Measurements from ENCODE around the gene GRWD1. TPM values are rescaled to one million over a fixed set of nuclear protein-coding genes. Genes with fewer than 3 reads are reported as not detected.
A peak's percentile ranks its signal among the peaks of the same experiment; 100 is the strongest.

The GRWD1 gene
- total RNA-seq, 4 donors from 2014 or later, result 27.8 to 36.0 (median 31.2) TPM

DNA sequence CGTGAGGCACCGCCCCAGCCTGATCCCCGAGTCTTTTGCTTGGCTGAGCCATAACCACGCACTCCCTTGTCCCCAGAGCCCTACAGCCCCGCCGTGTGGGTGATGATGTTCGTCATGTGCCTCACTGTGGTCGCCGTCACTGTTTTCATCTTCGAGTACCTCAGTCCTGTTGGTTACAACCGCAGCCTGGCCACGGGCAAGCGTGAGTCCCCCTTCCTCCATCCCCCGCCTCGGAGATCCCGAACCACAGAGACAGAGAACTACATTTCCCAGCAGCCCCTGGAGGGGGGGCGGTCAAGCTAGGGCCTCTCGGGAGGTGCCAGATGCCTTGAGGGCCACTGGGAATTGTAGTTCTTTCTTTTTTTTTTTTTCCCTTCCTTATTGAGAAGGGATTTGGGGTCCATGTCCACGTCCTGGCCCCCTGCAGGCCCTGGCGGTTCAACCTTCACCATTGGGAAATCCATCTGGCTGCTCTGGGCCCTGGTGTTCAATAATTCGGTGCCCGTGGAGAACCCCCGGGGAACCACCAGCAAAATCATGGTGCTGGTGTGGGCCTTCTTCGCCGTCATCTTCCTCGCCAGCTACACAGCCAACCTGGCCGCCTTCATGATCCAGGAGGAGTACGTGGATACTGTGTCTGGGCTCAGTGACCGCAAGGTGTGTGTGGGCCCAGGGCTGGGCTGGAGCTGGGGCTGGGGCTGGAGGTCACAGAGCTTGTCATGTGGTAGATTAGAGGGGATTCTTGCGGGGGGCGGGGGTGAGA is 26.4 kb upstream of the GRWD1 start:
- Histone ChIP-seq H3K36me3 (no peaks in the 10 kb centered on the region), H3K4me3 (no peak overlapping the region), H3K27me3 (peaks cover 24 to 29% (median 25%) of the 10 kb centered on the region in 3 donors), H3K27ac (no peak overlapping the region), H3K4me1 (peaks cover 0 to 7% of the 10 kb centered on the region in 2 donors), H3K9me3 (no peaks in the 10 kb centered on the region)
- in situ Hi-C loops (cut with MboI; ENCODE audit: low sequenced_read_pairs in 4 of 4) (no loop called here), intact Hi-C loops (cut with DNase I; ENCODE audit: low total_unique reads) (no loop called here)
- TF ChIP-seq CTCF (IDR thresholded peaks at IDR 0.05 in 4 of 5, conservative IDR thresholded peaks at IDR 0.05 in 1 of 5), result no peak
- DNase-seq (peak; percentile 15 to 44), ATAC-seq (no peak)

DNA sequence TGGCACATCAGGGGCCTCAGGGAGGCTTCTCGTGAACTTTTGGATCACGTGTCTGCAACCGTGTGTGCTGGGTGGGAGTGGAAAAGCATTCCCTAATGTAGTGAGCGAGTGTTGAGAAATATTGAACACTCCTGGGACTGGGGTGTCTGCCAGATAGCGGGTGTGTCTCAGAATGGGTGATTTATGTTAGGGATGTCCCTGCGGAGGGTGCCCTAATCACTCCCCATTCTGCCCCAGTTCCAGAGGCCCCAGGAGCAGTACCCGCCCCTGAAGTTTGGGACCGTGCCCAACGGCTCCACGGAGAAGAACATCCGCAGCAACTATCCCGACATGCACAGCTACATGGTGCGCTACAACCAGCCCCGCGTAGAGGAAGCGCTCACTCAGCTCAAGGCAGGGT is 24.2 kb upstream of the GRWD1 start:
- Histone ChIP-seq H3K4me1 (no peaks in the 10 kb centered on the region), H3K27me3 (peaks cover 3 to 7% (median 5%) of the 10 kb centered on the region in 3 donors), H3K9me3 (no peaks in the 10 kb centered on the region), H3K36me3 (no peaks in the 10 kb centered on the region), H3K4me3 (no peak overlapping the region), H3K27ac (no peak overlapping the region)
- TF ChIP-seq CTCF (IDR thresholded peaks at IDR 0.05 in 4 of 5, conservative IDR thresholded peaks at IDR 0.05 in 1 of 5) (no peak), POLR2A (IDR thresholded peaks at IDR 0.05) (no peak)
- DNase-seq (no peak), ATAC-seq (peak in 1 of 2 donors; percentile 30)
- in situ Hi-C loops (cut with MboI; ENCODE audit: low sequenced_read_pairs in 4 of 4), result no loop called here
- intact Hi-C loops (cut with DNase I; ENCODE audit: low total_unique reads), result no loop called here

- Histone ChIP-seq H3K27me3 (no peaks in the 10 kb centered on the region), H3K27ac (no peak overlapping the region), H3K36me3 (no peaks in the 10 kb centered on the region), H3K4me1 (no peaks in the 10 kb centered on the region), H3K4me3 (no peak overlapping the region), H3K9me3 (no peaks in the 10 kb centered on the region)
- in situ Hi-C loops (cut with MboI; ENCODE audit: low sequenced_read_pairs in 4 of 4), result no loop called here
- no peak for TF ChIP-seq CTCF (IDR thresholded peaks at IDR 0.05 in 4 of 5, conservative IDR thresholded peaks at IDR 0.05 in 1 of 5)
- TF ChIP-seq POLR2A (IDR thresholded peaks at IDR 0.05), result no peak
- ATAC-seq (no peak), DNase-seq (no peak)
- intact Hi-C loops (cut with DNase I; ENCODE audit: low total_unique reads), result no loop called here
These were observed 21.0 kb upstream of the GRWD1 start for GRCh38 chr19:48424694-48425219.

DNA sequence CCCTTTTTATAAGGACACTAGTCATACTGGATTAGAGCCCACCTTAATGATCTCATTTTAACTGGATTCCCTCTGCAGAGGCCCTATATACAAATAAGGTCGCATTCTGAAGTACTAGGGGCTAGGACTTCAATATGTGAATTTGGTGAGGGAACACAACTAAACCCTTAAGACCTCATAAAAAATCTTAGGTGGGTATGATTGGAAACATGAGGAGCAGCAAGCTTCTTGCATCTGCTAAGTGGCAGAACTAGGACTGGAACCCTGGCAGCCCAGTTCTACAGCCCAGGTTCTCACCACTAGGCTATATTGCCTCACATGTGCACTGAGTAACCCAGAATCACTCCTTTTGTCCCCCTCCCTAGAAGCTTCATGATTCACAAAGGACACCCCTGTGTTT is 17.1 kb upstream of the GRWD1 start:
- in situ Hi-C loops (cut with MboI; ENCODE audit: low sequenced_read_pairs in 4 of 4), result no loop called here
- no peak for ATAC-seq

More for the DNA sequence above, 17.1 kb upstream of the GRWD1 start:
- H3K27me3 ChIP-seq, result no peaks in the 10 kb centered on the region
- H3K36me3 ChIP-seq, result no peaks in the 10 kb centered on the region
- DNase-seq, result no peak
- intact Hi-C loops (cut with DNase I; ENCODE audit: low total_unique reads), result no loop called here
- no peaks in the 10 kb centered on the region for H3K4me1 ChIP-seq
- H3K9me3 ChIP-seq, result no peaks in the 10 kb centered on the region
- TF ChIP-seq CTCF (IDR thresholded peaks at IDR 0.05 in 4 of 5, conservative IDR thresholded peaks at IDR 0.05 in 1 of 5) (no peak), POLR2A (IDR thresholded peaks at IDR 0.05) (no peak)
- no peak overlapping the region for H3K4me3 ChIP-seq
- H3K27ac ChIP-seq, result no peak overlapping the region

All from gastrocnemius medialis (tissue), 4 donors.